A549 (cell line): ENCODE results near the gene TNIP2.

Experiments used
- CEBPB ChIP-seq, 2 experiments: fragments of >200 bp in 1 of 2; sonication (Bioruptor Twin) in 1 of 2; formaldehyde crosslinking in 1 of 2; IDR thresholded peaks; 2 replicates each; pipeline ENCODE4 v1.6.1; 2012 to 2016
- CHD2 ChIP-seq: fragments of 150-350 bp; IDR thresholded peaks from 2 replicates; pipeline ENCODE4 v1.6.1; 2014; ENCODE audit warnings: low read length; ENCODE audit not compliant: partially characterized antibody
- CTCF ChIP-seq: fragments of >200 bp; sonication (Bioruptor Twin); formaldehyde crosslinking; IDR thresholded peaks from 3 replicates; pipeline ENCODE4 v1.5.1; 2016
- EHMT2 ChIP-seq: fragments of 200-600 bp; sonication (generic); IDR thresholded peaks from 2 replicates; pipeline ENCODE4 v1.6.1; 2016; ENCODE audit warnings: antibody characterized with exemption, low read depth, mild to moderate bottlenecking, moderate library complexity
- EP300 ChIP-seq, 2 experiments: fragments of >200 bp; sonication (Bioruptor Twin); formaldehyde crosslinking; IDR thresholded peaks; 2 replicates in 1 of 2; 3 replicates in 1 of 2; pipeline ENCODE4 v1.6.1; 2016 to 2017
- JUNB ChIP-seq: fragments of >200 bp; sonication (Bioruptor Twin); formaldehyde crosslinking; IDR thresholded peaks from 2 replicates; pipeline ENCODE4 v1.6.1; 2016
- POLR2A ChIP-seq: IDR thresholded peaks from 2 replicates; pipeline ENCODE4 v1.6.1; 2012; ENCODE audit warnings: mild to moderate bottlenecking, low read length
- RAD21 ChIP-seq, 2 experiments: fragments of >200 bp in 1 of 2; sonication (Bioruptor Twin) in 1 of 2; formaldehyde crosslinking in 1 of 2; IDR thresholded peaks in 1 of 2; conservative IDR thresholded peaks in 1 of 2; 2 replicates in 1 of 2; 3 replicates in 1 of 2; pipeline ENCODE4 v1.6.1; 2012 to 2018; ENCODE audit warnings: inconsistent platforms in 1 of 2
- SMC3 ChIP-seq: fragments of >200 bp; sonication (Bioruptor Twin); formaldehyde crosslinking; IDR thresholded peaks from 3 replicates; pipeline ENCODE4 v1.6.1; 2018; ENCODE audit warnings: inconsistent platforms
- TF ChIP-seq, protein P1 (sequence below): IDR thresholded peaks from 2 replicates; pipeline ENCODE4 v1.6.1; 2012; ENCODE audit warnings: low read depth, borderline replicate concordance
- TF ChIP-seq, protein P2 (sequence below): fragments of 250-450 bp; sonication (Bioruptor Pico); IDR thresholded peaks from 2 replicates; pipeline ENCODE4 v1.5.0; 2021; ENCODE audit warnings: mild to moderate bottlenecking, moderate library complexity, borderline replicate concordance

- TF ChIP-seq, protein P1, sequence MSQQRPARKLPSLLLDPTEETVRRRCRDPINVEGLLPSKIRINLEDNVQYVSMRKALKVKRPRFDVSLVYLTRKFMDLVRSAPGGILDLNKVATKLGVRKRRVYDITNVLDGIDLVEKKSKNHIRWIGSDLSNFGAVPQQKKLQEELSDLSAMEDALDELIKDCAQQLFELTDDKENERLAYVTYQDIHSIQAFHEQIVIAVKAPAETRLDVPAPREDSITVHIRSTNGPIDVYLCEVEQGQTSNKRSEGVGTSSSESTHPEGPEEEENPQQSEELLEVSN, result no peak
- no peak for TF ChIP-seq EHMT2
- TF ChIP-seq CTCF, result no peak
- no peak for TF ChIP-seq CEBPB (IDR thresholded peaks at IDR 0.05)
- no peak for TF ChIP-seq POLR2A
- TF ChIP-seq EP300 (IDR thresholded peaks at IDR 0.05), result no peak
- TF ChIP-seq, protein P2, sequence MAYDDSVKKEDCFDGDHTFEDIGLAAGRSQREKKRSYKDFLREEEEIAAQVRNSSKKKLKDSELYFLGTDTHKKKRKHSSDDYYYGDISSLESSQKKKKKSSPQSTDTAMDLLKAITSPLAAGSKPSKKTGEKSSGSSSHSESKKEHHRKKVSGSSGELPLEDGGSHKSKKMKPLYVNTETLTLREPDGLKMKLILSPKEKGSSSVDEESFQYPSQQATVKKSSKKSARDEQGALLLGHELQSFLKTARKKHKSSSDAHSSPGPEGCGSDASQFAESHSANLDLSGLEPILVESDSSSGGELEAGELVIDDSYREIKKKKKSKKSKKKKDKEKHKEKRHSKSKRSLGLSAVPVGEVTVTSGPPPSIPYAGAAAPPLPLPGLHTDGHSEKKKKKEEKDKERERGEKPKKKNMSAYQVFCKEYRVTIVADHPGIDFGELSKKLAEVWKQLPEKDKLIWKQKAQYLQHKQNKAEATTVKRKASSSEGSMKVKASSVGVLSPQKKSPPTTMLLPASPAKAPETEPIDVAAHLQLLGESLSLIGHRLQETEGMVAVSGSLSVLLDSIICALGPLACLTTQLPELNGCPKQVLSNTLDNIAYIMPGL (CRISPR knock-in tag), result no peak
- no peak for TF ChIP-seq SMC3
- no peak for TF ChIP-seq JUNB
- TF ChIP-seq CHD2, result no peak
- no peak for TF ChIP-seq RAD21 (conservative IDR thresholded peaks at IDR 0.05 in 1 of 2, IDR thresholded peaks at IDR 0.05 in 1 of 2)
Measured at GRCh38 chr4:2761035-2761923, 5.1 kb upstream of the TNIP2 start.
